Mesendoderm (in vitro differentiated cells): Measurements from ENCODE around the gene HLA-DRB5.

Experiments used
- DNase-seq: peaks from one replicate; pipeline ENCODE4 v3.0.0; 2013
- H2AK5ac ChIP-seq: 2 replicates; pipeline ENCODE4 v1.6.1; 2013; ENCODE audit warnings: low read length, inconsistent platforms
- H2BK120ac ChIP-seq: 2 replicates; pipeline ENCODE4 v1.6.1; 2013; ENCODE audit warnings: low read depth, mild to moderate bottlenecking, low read length, moderate library complexity, mixed read lengths
- H2BK15ac ChIP-seq: replicated peaks from 2 replicates; pipeline ENCODE4 v1.6.1; 2013; ENCODE audit warnings: low read depth, mild to moderate bottlenecking, moderate library complexity
- H2BK5ac ChIP-seq: 2 replicates; pipeline ENCODE4 v1.6.1; 2013; ENCODE audit warnings: low read length, inconsistent platforms
- H3K18ac ChIP-seq: 2 replicates; pipeline ENCODE4 v1.6.1; 2013; ENCODE audit warnings: mild to moderate bottlenecking, low read length, mixed read lengths
- H3K23ac ChIP-seq: one replicate; pipeline ENCODE4 v1.6.1; 2013; ENCODE audit warnings: low read length
- H3K27ac ChIP-seq: 2 replicates; pipeline ENCODE4 v1.5.1; 2013; ENCODE audit warnings: low read depth, mild to moderate bottlenecking, inconsistent platforms, low read length, moderate library complexity
- H3K27me3 ChIP-seq: 2 replicates; pipeline ENCODE4 v1.6.1; 2013; ENCODE audit warnings: low read length, control low read depth, mild to moderate bottlenecking, inconsistent platforms; ENCODE audit not compliant: insufficient read depth, poor library complexity
- H3K36me3 ChIP-seq: 2 replicates; pipeline ENCODE4 v1.6.1; 2013; ENCODE audit warnings: low read length, inconsistent platforms; ENCODE audit not compliant: control insufficient read depth, insufficient read depth
- H3K4ac ChIP-seq: one replicate; pipeline ENCODE4 v1.6.1; 2013; ENCODE audit warnings: low read depth, mild to moderate bottlenecking, low read length, moderate library complexity
- H3K4me1 ChIP-seq: 2 replicates; pipeline ENCODE4 v1.6.1; 2013; ENCODE audit warnings: low read depth, low read length, inconsistent platforms; ENCODE audit not compliant: control insufficient read depth
- H3K4me2 ChIP-seq: 2 replicates; pipeline ENCODE4 v1.6.1; 2013; ENCODE audit warnings: low read length
- H3K4me3 ChIP-seq: 2 replicates; pipeline ENCODE4 v1.5.1; 2013; ENCODE audit warnings: mild to moderate bottlenecking, low read length
- H3K56ac ChIP-seq: one replicate; pipeline ENCODE4 v1.6.1; 2013; ENCODE audit warnings: low read length
- H3K79me1 ChIP-seq: 2 replicates; pipeline ENCODE4 v1.6.1; 2013; ENCODE audit warnings: low read length, inconsistent platforms
- H3K79me2 ChIP-seq: 2 replicates; pipeline ENCODE4 v1.6.1; 2013; ENCODE audit warnings: mild to moderate bottlenecking, low read length; ENCODE audit not compliant: control insufficient read depth, insufficient read depth
- H3K9ac ChIP-seq: 2 replicates; pipeline ENCODE4 v1.6.1; 2013; ENCODE audit warnings: low read length, inconsistent platforms
- H4K5ac ChIP-seq: one replicate; pipeline ENCODE4 v1.6.1; 2013; ENCODE audit warnings: low read length
- H4K8ac ChIP-seq: one replicate; pipeline ENCODE4 v1.6.1; 2013; ENCODE audit warnings: low read depth, mild to moderate bottlenecking, control low read depth, low read length, moderate library complexity
- WGBS: extraction: QIAGEN DNeasy Blood & Tissue Kit; methylation state at CpG from one replicate; pipeline ENCODE4 v1.1.7; 2013; ENCODE audit warnings: low lambda C conversion rate, missing lambda C conversion rate; ENCODE audit not compliant: insufficient coverage; ENCODE audit errors: extremely low coverage; 5-methylcytosine and 5-hydroxymethylcytosine counted together

The HLA-DRB5 gene

GRCh38 chr6:32492351-32492750, 37.7 kb downstream of the HLA-DRB5 start:
- Histone ChIP-seq H2BK5ac (no peak overlapping the region), H2AK5ac (no peak overlapping the region), H3K56ac (no peak overlapping the region), H3K4me3 (no peak overlapping the region), H3K4me1 (no peaks in the 10 kb centered on the region), H2BK15ac (no peak overlapping the region), H4K8ac (no peak overlapping the region), H2BK120ac (no peak overlapping the region), H3K27me3 (no peaks in the 10 kb centered on the region), H3K79me2 (no peaks in the 10 kb centered on the region), H3K79me1 (no peaks in the 10 kb centered on the region), H3K36me3 (no peaks in the 10 kb centered on the region), H3K23ac (no peak overlapping the region), H3K27ac (no peak overlapping the region), H3K9ac (no peak overlapping the region), H3K4me2 (no peak overlapping the region), H3K4ac (no peak overlapping the region), H4K5ac (no peak overlapping the region), H3K18ac (no peak overlapping the region)
- no peak for DNase-seq

- no peaks in the 10 kb centered on the region for H3K36me3 ChIP-seq
- WGBS: no CpG with 5 or more reads among the region's 1 CpG
- no peak overlapping the region for H3K23ac ChIP-seq
- H4K8ac ChIP-seq: no peak overlapping the region
- no peak overlapping the region for H4K5ac ChIP-seq
- H3K56ac ChIP-seq: no peak overlapping the region
- no peaks in the 10 kb centered on the region for H3K79me1 ChIP-seq
- no peak overlapping the region for H2BK5ac ChIP-seq
- H3K4me1 ChIP-seq: no peaks in the 10 kb centered on the region
- H3K4me2 ChIP-seq: no peak overlapping the region
- no peak for DNase-seq
- H3K18ac ChIP-seq: no peak overlapping the region
- H3K4ac ChIP-seq: no peak overlapping the region
- no peaks in the 10 kb centered on the region for H3K79me2 ChIP-seq
- H3K27ac ChIP-seq: no peak overlapping the region
- no peak overlapping the region for H2BK120ac ChIP-seq
- no peak overlapping the region for H2AK5ac ChIP-seq
- no peak overlapping the region for H3K4me3 ChIP-seq
- no peak overlapping the region for H2BK15ac ChIP-seq
- no peak overlapping the region for H3K9ac ChIP-seq
- H3K27me3 ChIP-seq: no peaks in the 10 kb centered on the region
Measured at GRCh38 chr6:32491700-32492099, 38.4 kb downstream of the HLA-DRB5 start.

- Histone ChIP-seq H3K4me3 (no peak overlapping the region), H3K4me2 (no peak overlapping the region), H4K5ac (no peak overlapping the region), H2BK5ac (no peak overlapping the region), H2BK120ac (no peak overlapping the region), H3K4ac (no peak overlapping the region), H2AK5ac (no peak overlapping the region), H4K8ac (no peak overlapping the region), H3K27ac (no peak overlapping the region), H3K79me1 (no peaks in the 10 kb centered on the region), H3K23ac (no peak overlapping the region), H3K36me3 (no peaks in the 10 kb centered on the region), H3K18ac (no peak overlapping the region), H3K9ac (no peak overlapping the region), H3K4me1 (no peaks in the 10 kb centered on the region), H3K79me2 (no peaks in the 10 kb centered on the region), H2BK15ac (no peak overlapping the region), H3K27me3 (no peaks in the 10 kb centered on the region), H3K56ac (no peak overlapping the region)
- no peak for DNase-seq
- no CpG with 5 or more reads among the region's 1 CpG for WGBS
Measured at GRCh38 chr6:32488083-32488482, 42.0 kb downstream of the HLA-DRB5 start.

- no peaks in the 10 kb centered on the region for H3K4me1 ChIP-seq
- no CpG with 5 or more reads among the region's 4 CpGs for WGBS
- no peak for DNase-seq
- H3K4me3 ChIP-seq: no peak overlapping the region
- no peak overlapping the region for H3K18ac ChIP-seq
- H3K79me1 ChIP-seq: no peaks in the 10 kb centered on the region
- H4K5ac ChIP-seq: no peak overlapping the region
- no peak overlapping the region for H2AK5ac ChIP-seq
- H2BK120ac ChIP-seq: no peak overlapping the region
- no peak overlapping the region for H3K23ac ChIP-seq
- H3K27ac ChIP-seq: no peak overlapping the region
- H3K27me3 ChIP-seq: no peaks in the 10 kb centered on the region
- no peak overlapping the region for H3K4me2 ChIP-seq
- no peak overlapping the region for H4K8ac ChIP-seq
- H3K79me2 ChIP-seq: no peaks in the 10 kb centered on the region
- no peak overlapping the region for H2BK5ac ChIP-seq
- H3K9ac ChIP-seq: no peak overlapping the region
- no peaks in the 10 kb centered on the region for H3K36me3 ChIP-seq
- no peak overlapping the region for H2BK15ac ChIP-seq
- H3K56ac ChIP-seq: no peak overlapping the region
- H3K4ac ChIP-seq: no peak overlapping the region
Measured at GRCh38 chr6:32484614-32484998, 45.5 kb downstream of the HLA-DRB5 start.

GRCh38 chr6:32483968-32484613, 46.0 kb downstream of the HLA-DRB5 start:
- H3K56ac ChIP-seq: no peak overlapping the region
- H3K79me1 ChIP-seq: no peaks in the 10 kb centered on the region
- no peak for DNase-seq
- H4K5ac ChIP-seq: no peak overlapping the region
- no peak overlapping the region for H3K27ac ChIP-seq
- no peak overlapping the region for H3K4ac ChIP-seq
- H3K36me3 ChIP-seq: no peaks in the 10 kb centered on the region
- no peak overlapping the region for H2BK15ac ChIP-seq
- no peak overlapping the region for H3K18ac ChIP-seq
- no peak overlapping the region for H4K8ac ChIP-seq
- H2BK5ac ChIP-seq: no peak overlapping the region
- no peaks in the 10 kb centered on the region for H3K4me1 ChIP-seq
- H3K4me3 ChIP-seq: no peak overlapping the region
- no peak overlapping the region for H2AK5ac ChIP-seq
- H3K23ac ChIP-seq: no peak overlapping the region
- no CpG with 5 or more reads among the region's 26 CpGs for WGBS
- no peaks in the 10 kb centered on the region for H3K79me2 ChIP-seq
- no peaks in the 10 kb centered on the region for H3K27me3 ChIP-seq
- no peak overlapping the region for H2BK120ac ChIP-seq
- no peak overlapping the region for H3K4me2 ChIP-seq
- no peak overlapping the region for H3K9ac ChIP-seq
